Right renal pelvis (tissue), 4 donors: Measurements from ENCODE around the gene CALY. TPM values are rescaled to one million over a fixed set of nuclear protein-coding genes. Genes with fewer than 3 reads are reported as not detected.

Experiments used
- DNase-seq, 4 donors: peaks; one replicate each; pipeline ENCODE4 v3.0.0-alpha.2; 2013; ENCODE audit warnings: low read depth in 4 of 4, low spot score in 3 of 4, missing footprints in 1 of 4
- polyA plus RNA-seq, 4 donors: library from polyadenylated mRNA; unstranded; fragments of 120-200 nt; gene quantifications; one replicate each; pipeline ENCODE4 v1.2.1, GENCODE V29; 2013; ENCODE audit not compliant: insufficient read length in 4 of 4

Gene CALY
- polyA plus RNA-seq, 4 donors: 0.19 to 0.38 (median 0.21) TPM; not detected in 1

- DNase-seq: no peak
Measured at GRCh38 chr10:133276435-133277201, 60.1 kb downstream of the CALY start, which contains the start of gene ADAM8. Gene ADAM8, minus strand, starts transcription at chr10:133276868. Its CDS starts 51 bp downstream, at chr10:133276817.

GRCh38 chr10:133276100-133276434 is 60.6 kb downstream of the CALY start:
- DNase-seq: no peak

- DNase-seq: no peak
Measured at GRCh38 chr10:133275684-133276092, 61.0 kb downstream of the CALY start.

- no peak for DNase-seq
Measured at GRCh38 chr10:133274751-133275683, 61.7 kb downstream of the CALY start.

Other genes with a start within 250 kb of the CALY start
- gene ADGRA1, start 249.0 kb downstream of the CALY start, polyA plus RNA-seq: 1 to 10 TPM; 1.2 to 1.9 (median 1.5) TPM
- gene KNDC1, start 176.7 kb downstream of the CALY start, polyA plus RNA-seq: 1 to 10 TPM; 5.9 to 9.9 (median 7.1) TPM
- under 1 TPM in 1 of 4 donors, not detected in 3; 0.26 TPM for gene UTF1, start 106.7 kb downstream of the CALY start, polyA plus RNA-seq
- under 1 TPM; 0.06 to 0.24 (median 0.18) TPM for gene VENTX, start 99.0 kb downstream of the CALY start, polyA plus RNA-seq
- gene ADAM8, start 60.0 kb downstream of the CALY start, polyA plus RNA-seq: 1 to 10 TPM; 2.2 to 2.7 (median 2.5) TPM
- gene TUBGCP2, start 28.0 kb downstream of the CALY start, polyA plus RNA-seq: 10 to 100 TPM; 59.3 to 66.0 (median 62.4) TPM
- gene ZNF511, start 28.0 kb downstream of the CALY start, polyA plus RNA-seq: 10 to 100 TPM; 32.9 to 41.8 (median 38.8) TPM
- 1 to 10 TPM; 2.4 to 5.7 (median 4.0) TPM for gene PRAP1, start 10.5 kb upstream of the CALY start, polyA plus RNA-seq
- gene FUOM, start 21.1 kb upstream of the CALY start, polyA plus RNA-seq: 10 to 100 TPM; 14.7 to 28.7 (median 18.1) TPM
- 100 to 1,000 TPM; 140 to 163 (median 150) TPM for gene ECHS1, start 36.5 kb upstream of the CALY start, polyA plus RNA-seq
- 1 to 10 TPM; 5.5 to 7.6 (median 5.8) TPM for gene PAOX, start 42.4 kb upstream of the CALY start, polyA plus RNA-seq
- gene MTG1, start 57.3 kb upstream of the CALY start, polyA plus RNA-seq: 10 to 100 TPM; 63.9 to 73.6 (median 67.1) TPM
- gene SPRN, start 87.7 kb upstream of the CALY start, polyA plus RNA-seq: 1 to 10 TPM; 3.9 to 5.1 (median 4.5) TPM
- gene SCART1, start 117.0 kb upstream of the CALY start, polyA plus RNA-seq: 1 to 10 TPM; 1.1 to 2.8 (median 1.7) TPM
- 1 to 10 TPM in 3 of 4 donors, under 1 TPM in 1; 0.46 to 2.5 (median 1.7) TPM for gene CYP2E1, start 190.5 kb upstream of the CALY start, polyA plus RNA-seq
- gene SYCE1, start 228.7 kb upstream of the CALY start, polyA plus RNA-seq: under 1 TPM in 3 of 4 donors, not detected in 1; 0.22 to 0.65 (median 0.42) TPM